ENCODE measurements around the gene SV2C. TPM values are rescaled to one million over a fixed set of nuclear protein-coding genes. Genes with fewer than 3 reads are reported as not detected.
"Not testable (repeated sequence)": the region's sequence is repeated elsewhere in the genome, so short reads cannot be mapped to it uniquely, and the experiment has no call there.

SV2C gene
- total RNA-seq, 1 donor from 2014 or later, result 0.05 TPM

DNA sequence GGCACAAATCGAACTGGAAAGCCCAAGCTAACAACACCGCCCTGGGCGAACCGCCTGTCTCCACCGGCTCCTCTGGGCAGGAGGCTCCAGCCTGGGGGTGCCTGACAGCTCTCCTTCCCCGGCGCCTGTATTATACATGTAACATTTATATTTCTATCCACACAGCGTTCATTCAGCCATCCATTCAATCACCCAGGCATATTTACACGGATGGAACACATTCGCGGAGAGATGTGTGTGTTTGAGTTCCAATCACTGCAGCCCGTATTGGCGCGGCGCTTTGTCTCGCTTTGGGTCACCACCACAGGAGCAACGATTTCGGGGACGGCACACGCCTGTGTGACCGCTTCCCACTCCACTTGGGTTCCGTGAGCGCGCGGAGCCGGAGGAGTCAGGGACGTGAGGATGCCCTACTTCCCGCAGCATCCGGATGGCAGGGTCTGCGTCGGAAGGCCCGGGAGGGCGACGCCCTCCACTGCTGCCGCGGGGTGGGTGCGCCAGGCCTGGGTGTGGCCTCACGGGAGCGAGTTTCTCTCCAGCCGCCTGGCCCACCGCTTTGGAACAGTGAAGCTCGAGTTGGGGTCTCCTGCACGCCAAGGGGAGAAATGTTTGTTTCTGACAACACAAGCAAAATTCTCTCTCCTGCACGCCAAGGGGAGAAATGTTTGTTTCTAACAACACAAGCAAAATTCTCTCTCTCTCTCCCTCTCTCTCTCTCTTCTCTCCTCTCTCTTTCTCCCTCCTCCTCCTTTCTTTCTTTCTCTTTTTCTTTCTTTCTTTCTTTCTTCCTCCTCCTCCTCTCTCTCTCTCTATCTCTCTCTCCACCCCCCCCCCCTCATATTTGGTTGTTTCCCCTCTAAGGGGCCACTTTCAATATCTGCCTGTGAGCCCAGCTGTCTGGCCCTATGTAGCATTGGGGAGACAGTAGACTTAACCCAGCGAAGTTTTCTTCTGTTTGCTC, 1.1 kb upstream of the SV2C start:
- intact Hi-C loops (cut with micrococcal nuclease), result loop anchor here (5.0 kb wide), 1 partner anchor 1560 kb away; no protein-coding TSS in a partner anchor
- DNase-seq (ENCODE audit: low spot score), result no peak
- Mint-ChIP-seq H3K9me3 (no peaks in the 10 kb centered on the region), H3K4me3 (ENCODE audit: low read depth) (peak overlapping the region; percentile 76), H3K27ac (no peak overlapping the region), H3K27me3 (ENCODE audit: low read depth) (peaks cover 80% of the 10 kb centered on the region), H3K4me1 (ENCODE audit: low read depth) (peaks cover 17% of the 10 kb centered on the region), H3K36me3 (ENCODE audit: low read depth) (no peaks in the 10 kb centered on the region)

DNA sequence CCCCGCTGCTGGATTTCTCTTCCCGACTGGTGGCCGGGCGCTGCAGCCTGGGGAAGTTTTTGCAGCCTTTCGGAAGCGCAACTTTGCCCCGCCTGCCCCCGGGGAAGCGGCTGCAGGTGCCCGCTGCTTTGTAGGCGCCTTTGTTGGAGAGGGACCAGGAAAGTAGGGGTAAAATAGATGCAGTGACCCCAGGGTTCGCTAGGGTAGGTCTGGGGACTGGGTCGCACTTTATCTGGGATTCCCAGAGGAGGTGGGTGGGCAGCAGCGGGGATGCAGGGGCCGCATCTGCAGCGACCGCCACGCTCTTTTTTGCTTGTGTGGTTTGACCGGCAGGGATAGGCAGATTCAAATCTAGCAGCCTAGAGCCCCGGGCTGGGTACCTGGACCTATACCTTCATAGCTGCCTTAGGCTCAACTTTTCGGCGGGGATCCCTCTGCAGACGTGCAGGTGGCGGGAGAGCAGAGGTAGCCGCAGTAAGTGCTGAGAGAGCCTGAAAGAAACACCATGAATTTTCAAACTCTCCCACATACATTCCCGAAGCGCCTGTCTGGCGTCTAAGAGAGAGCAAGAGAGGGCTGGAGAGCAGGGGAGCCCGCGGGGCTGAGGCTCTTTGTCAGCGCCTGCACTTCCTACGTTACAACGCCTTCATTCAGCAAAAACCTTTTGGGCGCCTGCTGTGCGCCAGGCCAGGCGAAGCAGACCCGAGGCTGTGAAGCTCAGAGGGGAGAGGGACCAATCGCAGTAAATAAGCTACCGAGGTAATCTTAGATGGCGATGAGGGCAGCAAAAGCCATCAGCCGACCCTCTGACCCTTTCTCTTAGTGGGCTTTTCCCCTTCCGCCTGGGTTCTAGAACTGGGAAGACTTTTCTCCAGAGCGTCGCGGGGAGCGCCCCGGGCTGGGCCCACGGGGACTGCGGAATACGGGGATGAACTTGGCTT, 642 bp downstream of the SV2C start:
- no peaks in the 10 kb centered on the region for H3K9me3 Mint-ChIP-seq
- peaks cover 17% of the 10 kb centered on the region for H3K4me1 Mint-ChIP-seq (ENCODE audit: low read depth)
- H3K27me3 Mint-ChIP-seq (ENCODE audit: low read depth), result peaks cover 73% of the 10 kb centered on the region
- intact Hi-C loops (cut with micrococcal nuclease), result loop anchor here (5.0 kb wide), 1 partner anchor 1558 kb away; no protein-coding TSS in a partner anchor
- H3K27ac Mint-ChIP-seq, result peak overlapping the region; percentile 37
- H3K4me3 Mint-ChIP-seq (ENCODE audit: low read depth), result peak overlapping the region; percentile 76
- no peak for DNase-seq (ENCODE audit: low spot score)
- H3K36me3 Mint-ChIP-seq (ENCODE audit: low read depth), result no peaks in the 10 kb centered on the region

DNA sequence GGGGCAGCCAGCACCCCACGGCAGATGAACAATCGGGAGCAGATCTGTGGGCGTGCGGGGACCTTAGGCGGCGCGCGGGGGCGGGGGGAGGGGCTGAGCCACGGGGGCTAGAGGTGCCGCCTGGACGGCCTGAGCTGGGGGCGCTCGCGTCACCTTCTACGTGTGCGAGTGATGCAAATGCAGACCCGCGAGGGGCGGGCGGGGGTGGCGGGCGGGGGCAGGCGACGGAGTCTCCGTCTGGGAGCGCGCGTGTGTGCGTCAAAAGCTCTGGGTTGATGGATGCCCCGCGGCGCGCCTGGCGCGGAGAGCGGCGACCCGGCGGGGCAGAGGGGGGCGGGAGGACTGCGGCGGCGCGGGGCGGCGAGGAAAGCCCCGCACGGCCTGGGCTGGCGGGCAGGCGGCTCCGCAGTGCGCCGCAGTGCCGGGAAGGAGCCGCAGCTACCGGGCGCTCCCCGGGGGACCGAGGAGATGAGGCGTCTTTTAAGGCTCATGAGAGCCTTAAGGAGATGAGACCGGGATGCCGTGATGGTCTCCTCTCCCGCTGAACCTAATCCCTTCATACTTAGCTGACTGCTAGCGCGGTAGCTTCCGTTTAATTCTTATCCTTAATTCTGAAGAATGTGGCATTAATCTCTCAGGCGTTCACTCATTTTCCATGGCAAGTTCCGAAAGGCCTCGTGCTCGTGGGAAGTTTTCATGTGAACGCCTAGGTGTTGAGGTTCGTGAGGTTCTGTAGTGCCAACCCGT, 1.5 kb downstream of the SV2C start:
- Mint-ChIP-seq H3K4me3 (ENCODE audit: low read depth) (peak overlapping the region; percentile 76), H3K36me3 (ENCODE audit: low read depth) (no peaks in the 10 kb centered on the region), H3K27me3 (ENCODE audit: low read depth) (peaks cover 70% of the 10 kb centered on the region), H3K27ac (no peak overlapping the region), H3K4me1 (ENCODE audit: low read depth) (peaks cover 17% of the 10 kb centered on the region), H3K9me3 (no peaks in the 10 kb centered on the region)
- no peak for DNase-seq (ENCODE audit: low spot score)
- intact Hi-C loops (cut with micrococcal nuclease), result loop anchor here (5.0 kb wide), 1 partner anchor 1558 kb away; no protein-coding TSS in a partner anchor

DNA sequence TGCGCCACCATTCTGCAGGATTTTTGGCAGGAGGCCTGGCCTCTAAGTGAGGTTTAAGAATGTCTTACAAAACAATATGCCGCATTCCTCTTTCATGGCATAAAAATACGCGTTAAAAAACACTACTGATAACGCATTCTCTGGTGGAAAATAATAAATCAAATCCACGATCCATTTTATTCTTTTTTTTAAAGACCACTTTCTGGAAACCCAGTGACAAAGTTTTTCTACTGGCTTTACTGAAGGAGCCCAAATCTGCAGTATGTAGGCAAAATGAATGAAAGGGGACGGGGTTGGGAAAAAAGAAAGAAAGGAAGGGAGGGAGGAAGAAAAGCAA, 2.0 kb downstream of the SV2C start:
- no peak overlapping the region for H3K27ac Mint-ChIP-seq
- no peaks in the 10 kb centered on the region for H3K36me3 Mint-ChIP-seq (ENCODE audit: low read depth)
- intact Hi-C loops (cut with micrococcal nuclease), result no loop called here
- peaks cover 66% of the 10 kb centered on the region for H3K27me3 Mint-ChIP-seq (ENCODE audit: low read depth)
- DNase-seq (ENCODE audit: low spot score), result no peak
- H3K4me3 Mint-ChIP-seq (ENCODE audit: low read depth), result peak overlapping the region; percentile 39
- H3K9me3 Mint-ChIP-seq, result no peaks in the 10 kb centered on the region
- peaks cover 17% of the 10 kb centered on the region for H3K4me1 Mint-ChIP-seq (ENCODE audit: low read depth)

DNA sequence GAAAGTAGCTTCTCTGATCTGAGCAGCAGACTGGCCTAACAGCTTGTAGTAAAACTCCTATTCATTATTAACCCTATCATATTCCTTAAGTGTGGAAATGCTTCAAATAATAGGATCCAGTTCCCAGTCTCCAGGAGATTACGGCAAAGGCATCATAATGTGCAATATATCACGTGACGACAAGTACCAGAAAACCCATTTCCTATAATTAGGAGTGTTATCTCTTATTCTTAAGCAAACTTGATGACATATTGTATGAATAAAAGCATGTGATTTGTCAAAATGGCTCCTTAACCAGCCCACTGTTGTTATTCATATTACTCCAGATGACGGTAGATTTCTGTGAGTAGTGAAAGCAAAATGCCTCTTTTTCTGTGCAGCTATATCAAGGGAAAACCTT, 2.9 kb downstream of the SV2C start:
- Mint-ChIP-seq H3K4me3 (ENCODE audit: low read depth) (no peak overlapping the region), H3K36me3 (ENCODE audit: low read depth) (no peaks in the 10 kb centered on the region), H3K9me3 (no peaks in the 10 kb centered on the region), H3K27ac (no peak overlapping the region), H3K27me3 (ENCODE audit: low read depth) (peaks cover 58% of the 10 kb centered on the region), H3K4me1 (ENCODE audit: low read depth) (peaks cover 17% of the 10 kb centered on the region)
- intact Hi-C loops (cut with micrococcal nuclease), result no loop called here
- DNase-seq (ENCODE audit: low spot score), result no peak

DNA sequence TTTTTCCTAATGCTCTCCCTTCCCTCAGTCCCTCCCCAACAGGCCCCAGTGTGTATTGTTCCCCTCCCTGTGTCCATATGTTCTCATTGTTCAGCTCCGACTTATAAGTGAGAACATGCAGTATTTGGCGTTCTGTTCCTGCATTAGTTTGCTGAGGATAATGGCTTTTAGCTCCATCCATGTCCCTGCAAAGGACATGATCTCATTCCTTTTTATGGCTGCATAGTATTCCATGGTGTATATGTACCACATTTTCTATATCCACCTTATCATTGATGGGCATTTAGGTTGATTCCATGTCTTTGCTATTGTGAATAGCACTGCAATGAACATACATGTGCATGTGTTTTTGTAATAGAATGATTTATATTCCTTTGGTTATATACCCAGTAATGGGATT, 6.0 kb downstream of the SV2C start:
- intact Hi-C loops (cut with micrococcal nuclease); H3K9me3 Mint-ChIP-seq: not testable (repeated sequence)

DNA sequence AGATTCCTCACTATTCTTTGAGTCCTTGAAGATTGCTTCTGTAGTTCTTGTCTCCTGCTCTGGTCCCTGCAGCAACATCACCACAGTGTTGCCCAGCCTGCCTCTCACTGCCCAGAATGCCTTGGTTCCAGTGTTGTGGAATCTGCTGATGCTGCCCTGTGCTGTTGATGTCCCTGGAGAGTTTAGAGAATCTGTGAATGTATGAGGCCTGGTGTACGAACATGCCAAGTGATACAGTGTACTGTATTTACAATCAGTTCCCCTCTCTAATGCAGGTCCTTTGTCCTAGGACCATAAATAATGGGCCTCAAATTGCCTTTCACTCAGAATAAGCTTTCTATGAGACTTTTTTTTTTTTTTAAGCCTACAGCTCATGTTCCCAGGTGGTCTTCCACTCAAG, 8.2 kb downstream of the SV2C start:
- Mint-ChIP-seq H3K9me3 (no peaks in the 10 kb centered on the region), H3K27ac (no peak overlapping the region), H3K27me3 (ENCODE audit: low read depth) (peaks cover 34% of the 10 kb centered on the region), H3K4me1 (ENCODE audit: low read depth) (no peaks in the 10 kb centered on the region), H3K36me3 (ENCODE audit: low read depth) (no peaks in the 10 kb centered on the region), H3K4me3 (ENCODE audit: low read depth) (no peak overlapping the region)
- intact Hi-C loops (cut with micrococcal nuclease), result no loop called here
- no peak for DNase-seq (ENCODE audit: low spot score)

More for the DNA sequence above, 6.0 kb downstream of the SV2C start:
- H3K27me3 Mint-ChIP-seq (ENCODE audit: low read depth), result peaks cover 42% of the 10 kb centered on the region
- not testable (repeated sequence) for H3K27ac Mint-ChIP-seq; H3K36me3 Mint-ChIP-seq (ENCODE audit: low read depth); H3K4me1 Mint-ChIP-seq (ENCODE audit: low read depth); DNase-seq (ENCODE audit: low spot score); H3K4me3 Mint-ChIP-seq (ENCODE audit: low read depth)

DNA sequence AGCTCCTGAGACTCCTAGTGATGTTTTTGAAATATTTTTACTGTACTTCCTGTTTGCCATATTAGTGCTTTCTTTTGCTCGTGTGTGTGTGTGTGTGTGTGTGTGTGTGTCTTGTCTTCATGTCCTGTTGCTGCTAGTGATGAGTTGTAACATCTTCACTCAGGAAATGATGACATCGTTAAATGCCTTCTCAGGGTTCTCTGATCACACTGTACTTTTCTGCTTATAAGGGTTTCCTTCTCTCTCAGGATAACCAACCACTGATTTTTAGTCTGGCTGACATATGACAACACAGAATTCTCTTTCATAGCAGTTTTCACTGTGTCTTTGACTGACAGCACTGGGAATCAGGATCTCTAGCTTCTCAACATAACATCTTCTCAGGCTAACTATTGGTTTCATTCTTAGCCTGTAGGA, 16.1 kb downstream of the SV2C start:
- Mint-ChIP-seq H3K36me3 (ENCODE audit: low read depth) (no peaks in the 10 kb centered on the region), H3K27me3 (ENCODE audit: low read depth) (peaks cover 17% of the 10 kb centered on the region), H3K27ac (no peak overlapping the region), H3K4me1 (ENCODE audit: low read depth) (peaks cover 8% of the 10 kb centered on the region), H3K4me3 (ENCODE audit: low read depth) (no peak overlapping the region), H3K9me3 (no peaks in the 10 kb centered on the region)
- DNase-seq (ENCODE audit: low spot score), result no peak
- intact Hi-C loops (cut with micrococcal nuclease), result no loop called here

DNA sequence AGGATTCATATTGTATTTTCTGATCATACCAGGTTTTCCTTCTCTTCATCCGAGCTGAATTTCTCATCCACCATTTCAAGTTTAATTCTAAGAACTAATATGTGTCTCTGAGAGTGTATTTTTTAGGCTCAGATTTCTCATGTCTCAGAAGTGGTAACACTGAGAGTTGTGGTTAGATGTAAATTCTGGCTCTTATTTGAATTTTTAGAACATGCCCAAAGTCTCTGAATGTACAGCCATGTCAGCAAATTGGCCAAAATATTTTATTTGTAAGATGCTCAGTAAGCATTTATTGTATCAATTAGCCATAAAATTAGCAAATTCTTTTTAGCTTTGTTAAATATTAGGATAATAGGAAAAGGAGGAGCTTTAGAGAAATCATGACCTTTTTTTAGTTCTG, 16.6 kb downstream of the SV2C start:
- H3K4me3 Mint-ChIP-seq (ENCODE audit: low read depth), result no peak overlapping the region
- H3K9me3 Mint-ChIP-seq, result no peaks in the 10 kb centered on the region
- no peak overlapping the region for H3K27ac Mint-ChIP-seq

DNA sequence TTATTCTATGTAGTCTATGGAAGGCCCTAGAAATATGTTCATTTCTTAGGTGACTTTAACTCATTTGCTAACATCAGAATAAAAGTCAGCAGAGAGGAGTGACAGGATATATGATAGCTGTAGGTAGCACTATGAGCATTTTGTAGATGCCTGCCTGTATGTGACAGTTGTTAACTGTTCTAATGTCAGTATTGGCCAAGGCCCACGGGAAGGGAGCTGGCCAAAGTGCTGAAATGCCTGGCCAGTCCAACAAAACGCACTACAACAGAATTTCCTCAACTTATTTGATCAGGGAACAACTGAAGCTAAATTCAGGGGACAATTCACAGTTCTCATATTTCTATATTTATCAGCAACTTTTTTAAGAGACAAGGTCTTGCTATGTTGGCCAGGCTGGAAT, 20.8 kb downstream of the SV2C start:
- Mint-ChIP-seq H3K4me3 (ENCODE audit: low read depth) (no peak overlapping the region), H3K27ac (no peak overlapping the region), H3K4me1 (ENCODE audit: low read depth) (peaks cover 8% of the 10 kb centered on the region), H3K27me3 (ENCODE audit: low read depth) (peaks cover 12% of the 10 kb centered on the region), H3K36me3 (ENCODE audit: low read depth) (no peaks in the 10 kb centered on the region), H3K9me3 (no peaks in the 10 kb centered on the region)
- no peak for DNase-seq (ENCODE audit: low spot score)
- intact Hi-C loops (cut with micrococcal nuclease), result no loop called here

More for the DNA sequence above, 16.6 kb downstream of the SV2C start:
- intact Hi-C loops (cut with micrococcal nuclease), result no loop called here
- Mint-ChIP-seq H3K27me3 (ENCODE audit: low read depth) (peaks cover 13% of the 10 kb centered on the region), H3K4me1 (ENCODE audit: low read depth) (peaks cover 8% of the 10 kb centered on the region), H3K36me3 (ENCODE audit: low read depth) (no peaks in the 10 kb centered on the region)
- no peak for DNase-seq (ENCODE audit: low spot score)

DNA sequence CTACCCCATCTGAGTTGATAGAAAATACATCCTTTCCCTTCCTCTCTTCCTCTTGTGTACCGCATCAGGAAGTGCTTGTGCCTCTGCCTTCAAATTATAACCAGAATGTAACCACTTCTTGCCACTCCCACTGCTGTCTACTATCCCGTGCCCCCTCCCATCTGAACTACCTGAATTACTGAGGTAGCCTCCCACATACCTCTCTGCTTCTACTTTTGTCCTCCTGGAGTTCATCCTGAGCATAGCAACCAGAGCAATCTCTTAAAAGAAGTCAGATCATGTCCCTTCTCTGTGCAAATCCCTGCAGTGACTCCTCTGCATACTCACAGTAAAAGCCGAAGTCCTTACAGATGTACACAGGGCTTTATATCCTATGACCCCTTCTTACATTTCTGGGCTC, 23.0 kb downstream of the SV2C start:
- no peak for DNase-seq (ENCODE audit: low spot score)
- no peaks in the 10 kb centered on the region for H3K4me1 Mint-ChIP-seq (ENCODE audit: low read depth)
- H3K36me3 Mint-ChIP-seq (ENCODE audit: low read depth), result no peaks in the 10 kb centered on the region
- no peak overlapping the region for H3K4me3 Mint-ChIP-seq (ENCODE audit: low read depth)
- peaks cover 12% of the 10 kb centered on the region for H3K27me3 Mint-ChIP-seq (ENCODE audit: low read depth)
- no peak overlapping the region for H3K27ac Mint-ChIP-seq
- intact Hi-C loops (cut with micrococcal nuclease), result no loop called here
- H3K9me3 Mint-ChIP-seq, result no peaks in the 10 kb centered on the region

DNA sequence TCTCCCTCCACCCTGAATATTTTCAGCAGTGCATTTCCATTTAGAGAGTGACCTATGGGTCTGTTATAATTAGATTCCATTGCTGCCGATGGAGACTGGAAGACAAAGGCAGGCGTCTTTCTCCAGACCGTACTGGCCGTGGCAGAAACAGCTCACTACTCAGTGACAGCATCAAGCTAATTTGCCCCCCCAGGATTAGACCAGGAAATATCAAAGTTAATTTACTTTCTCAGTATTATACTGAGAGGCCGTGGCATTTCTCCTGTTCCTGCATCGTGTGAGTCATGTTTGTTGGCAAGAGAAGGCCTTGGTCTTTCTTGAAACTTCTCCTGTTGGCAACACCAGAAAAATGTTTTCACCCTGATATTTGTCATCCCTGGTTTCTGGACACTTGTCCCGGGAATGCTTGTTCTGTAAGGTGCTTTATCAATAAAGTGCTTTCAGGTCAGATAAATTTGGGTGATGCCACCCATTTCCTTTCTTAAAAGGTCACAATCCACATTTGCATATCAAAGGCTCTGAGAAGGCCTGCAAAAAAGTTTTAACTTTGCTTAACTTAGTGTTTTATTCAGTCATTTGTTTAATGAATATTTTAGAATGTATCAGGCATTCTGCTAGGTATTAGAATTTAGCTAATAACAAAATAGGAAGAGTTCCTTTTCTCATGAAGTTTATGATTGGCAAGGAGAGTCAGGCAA, 28.4 kb downstream of the SV2C start:
- intact Hi-C loops (cut with micrococcal nuclease), result no loop called here
- Mint-ChIP-seq H3K4me3 (ENCODE audit: low read depth) (no peak overlapping the region), H3K27me3 (ENCODE audit: low read depth) (peaks cover 15% of the 10 kb centered on the region)

More for the DNA sequence above, 28.4 kb downstream of the SV2C start:
- no peaks in the 10 kb centered on the region for H3K9me3 Mint-ChIP-seq
- DNase-seq (ENCODE audit: low spot score), result no peak
- no peaks in the 10 kb centered on the region for H3K4me1 Mint-ChIP-seq (ENCODE audit: low read depth)
- H3K27ac Mint-ChIP-seq, result no peak overlapping the region
- no peaks in the 10 kb centered on the region for H3K36me3 Mint-ChIP-seq (ENCODE audit: low read depth)
